GM10266 (cell line): Measurements from ENCODE around the gene CACNA1A.

Source experiments
- DNase-seq: peaks from one replicate; pipeline ENCODE4 v3.0.0; 2012; ENCODE audit errors: extremely low spot score
- CTCF ChIP-seq: IDR thresholded peaks from 2 replicates; pipeline ENCODE4 v1.5.1; 2012; ENCODE audit warnings: mild to moderate bottlenecking, low read depth; ENCODE audit not compliant: control insufficient read depth, insufficient read depth; ENCODE audit errors: missing control alignments

CACNA1A gene

GRCh38 chr19:13252569-13253335 lies 253.5 kb downstream of the CACNA1A start:
- TF ChIP-seq CTCF = no peak
- no peak for DNase-seq

DNA sequence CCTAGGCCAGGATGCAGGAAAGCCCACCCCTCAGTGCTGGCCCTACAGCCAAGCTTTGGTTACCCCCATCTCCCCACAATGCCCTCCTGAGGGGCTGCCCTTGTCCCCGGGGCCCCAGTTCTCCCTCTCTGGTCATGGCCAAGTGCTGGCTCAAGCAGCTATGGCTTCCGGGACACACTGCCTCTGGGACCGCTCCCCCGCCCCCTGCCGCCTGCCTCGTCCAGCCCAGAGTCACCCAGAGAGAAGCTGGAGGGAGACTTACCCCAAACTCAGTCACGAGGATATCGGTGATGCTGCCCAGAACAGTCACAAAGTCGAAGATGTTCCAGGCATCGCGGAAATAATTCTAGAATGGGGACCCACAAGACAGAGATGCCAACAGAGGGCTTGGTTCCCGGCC lies 261.4 kb downstream of the CACNA1A start:
- DNase-seq = no peak
- TF ChIP-seq CTCF = no peak

- TF ChIP-seq CTCF = peak; percentile 22
These were observed 264.8 kb downstream of the CACNA1A start for GRCh38 chr19:13241231-13242104.

GRCh38 chr19:13240312-13241022 lies 265.8 kb downstream of the CACNA1A start:
- DNase-seq = no peak
- TF ChIP-seq CTCF = no peak

More at GRCh38 chr19:13241231-13242104, 264.8 kb downstream of the CACNA1A start:
- no peak for DNase-seq

DNA sequence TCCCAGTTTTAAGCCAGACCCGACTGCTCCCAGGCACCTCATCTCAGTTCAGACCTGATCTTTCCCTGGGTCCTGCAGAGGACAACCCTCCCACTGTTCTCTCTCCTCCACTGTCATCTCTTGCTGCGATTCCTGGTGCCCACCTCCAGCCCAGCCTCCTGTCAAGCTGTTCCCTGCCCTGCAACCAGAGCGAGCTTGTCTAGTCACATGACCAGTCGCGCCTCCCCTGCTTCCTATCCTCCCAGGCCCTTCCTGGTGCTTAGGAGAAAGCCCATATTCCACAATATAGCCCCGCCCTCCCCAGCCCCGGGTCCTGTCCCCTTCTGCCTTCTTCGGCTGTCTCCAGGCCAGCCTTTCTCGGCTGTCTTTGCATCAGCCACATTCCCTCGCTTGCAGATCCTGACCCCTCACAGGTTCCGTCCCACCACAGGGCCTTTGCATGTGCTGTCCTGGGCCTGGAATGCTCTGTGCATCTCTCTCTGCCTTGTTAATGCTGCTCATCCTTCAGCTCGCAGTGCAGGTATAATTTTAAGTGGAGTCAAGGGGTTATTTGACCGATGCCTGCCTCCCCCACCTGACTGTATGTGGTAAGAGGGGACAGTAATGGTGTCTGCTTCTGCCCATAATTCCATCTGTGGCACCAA lies 267.3 kb downstream of the CACNA1A start:
- no peak for DNase-seq
- no peak for TF ChIP-seq CTCF

GRCh38 chr19:13234518-13234917 lies 271.8 kb downstream of the CACNA1A start:
- peak; percentile 62 for TF ChIP-seq CTCF
- DNase-seq = peak; percentile 83
